Fibroblast of the conjunctiva (primary cell): ENCODE results near the gene ARMC2.
"Not testable (repeated sequence)": the region's sequence is repeated elsewhere in the genome, so short reads cannot be mapped to it uniquely, and the experiment has no call there.

Experiments
- DNase-seq: peaks from one replicate; pipeline ENCODE4 v3.0.0-alpha.2; 2010; ENCODE audit warnings: low read depth

Gene ARMC2

GRCh38 chr6:108848116-108848868 lies at the start of gene ARMC2:
TSS of gene ARMC2 (plus strand) at chr6:108848422. CDS start at chr6:108854268, 5,846 bp downstream.
- peak; percentile 74 for DNase-seq

- no peak for DNase-seq
Measured at GRCh38 chr6:108798670-108799353, 49.4 kb upstream of the ARMC2 start.

GRCh38 chr6:108799354-108799717 lies 48.9 kb upstream of the ARMC2 start:
- DNase-seq = no peak

- DNase-seq = no peak
Measured at GRCh38 chr6:108799791-108800190, 48.4 kb upstream of the ARMC2 start.

- DNase-seq = no peak
Measured at GRCh38 chr6:108800427-108800864, 47.8 kb upstream of the ARMC2 start.

GRCh38 chr6:108801366-108801765 lies 46.9 kb upstream of the ARMC2 start:
- DNase-seq = no peak

GRCh38 chr6:108803982-108804490 lies 44.2 kb upstream of the ARMC2 start:
- no peak for DNase-seq

- DNase-seq = no peak
Measured at GRCh38 chr6:108804956-108805355, 43.3 kb upstream of the ARMC2 start.

GRCh38 chr6:108805611-108806167 lies 42.5 kb upstream of the ARMC2 start:
- no peak for DNase-seq

- DNase-seq = no peak
Measured at GRCh38 chr6:108806171-108806570, 42.1 kb upstream of the ARMC2 start.

GRCh38 chr6:108806665-108807064 lies 41.6 kb upstream of the ARMC2 start:
- DNase-seq = no peak

GRCh38 chr6:108807928-108808327 lies 40.3 kb upstream of the ARMC2 start:
- DNase-seq = no peak

- DNase-seq = no peak
Measured at GRCh38 chr6:108809211-108809610, 39.0 kb upstream of the ARMC2 start.

- no peak for DNase-seq
Measured at GRCh38 chr6:108810057-108810643, 38.1 kb upstream of the ARMC2 start.

GRCh38 chr6:108811490-108811889 lies 36.7 kb upstream of the ARMC2 start:
- DNase-seq = no peak

- not testable (repeated sequence) for DNase-seq
Measured at GRCh38 chr6:108813218-108813617, 35.0 kb upstream of the ARMC2 start.

GRCh38 chr6:108817276-108817675 lies 30.9 kb upstream of the ARMC2 start:
- not testable (repeated sequence) for DNase-seq

- no peak for DNase-seq
Measured at GRCh38 chr6:108820006-108820405, 28.2 kb upstream of the ARMC2 start.

- DNase-seq = no peak
Measured at GRCh38 chr6:108822401-108822800, 25.8 kb upstream of the ARMC2 start.

- DNase-seq = no peak
Measured at GRCh38 chr6:108825326-108825725, 22.9 kb upstream of the ARMC2 start.

GRCh38 chr6:108831104-108831503 lies 17.1 kb upstream of the ARMC2 start:
- peak; percentile 40 for DNase-seq

GRCh38 chr6:108832738-108833137 lies 15.5 kb upstream of the ARMC2 start:
- DNase-seq = no peak
